Natural killer cell (primary cell): Measurements from ENCODE around the gene PTOV1. TPM values are rescaled to one million over a fixed set of nuclear protein-coding genes. Genes with fewer than 3 reads are reported as not detected.
A peak's percentile ranks its signal among the peaks of the same experiment; 100 is the strongest.

Experiments
- ATAC-seq, 3 donors: fragments of 150-1000 bp in 2 of 3; fragments of 200-7000 bp in 1 of 3; cut with Tn5 transposase; 1 replicate in 1 of 3; 2 replicates in 2 of 3; pipeline ENCODE4 v1.10.0; 2021; ENCODE audit warnings: mild to moderate bottlenecking in 2 of 3, moderate library complexity in 2 of 3
- DNase-seq, 2 donors: peaks; one replicate each; pipeline versions ENCODE4 v3.0.0 to v3.0.0-alpha.2; 2013 to 2021; ENCODE audit warnings: mixed read lengths in 1 of 2
- H3K27ac ChIP-seq: one replicate; pipeline ENCODE4 v1.5.1; 2013; ENCODE audit warnings: mild to moderate bottlenecking, low read length
- H3K27me3 ChIP-seq: one replicate; pipeline ENCODE4 v1.6.1; 2013; ENCODE audit warnings: low read length; ENCODE audit not compliant: control insufficient read depth, insufficient read depth
- H3K36me3 ChIP-seq: one replicate; pipeline ENCODE4 v1.6.1; 2013; ENCODE audit warnings: low read length; ENCODE audit not compliant: control insufficient read depth, insufficient read depth
- H3K4me1 ChIP-seq: one replicate; pipeline ENCODE4 v1.6.1; 2013; ENCODE audit warnings: low read length; ENCODE audit not compliant: control insufficient read depth, insufficient read depth
- H3K4me3 ChIP-seq: one replicate; pipeline ENCODE4 v1.5.1; 2013; ENCODE audit warnings: low read length
- H3K9me3 ChIP-seq: one replicate; pipeline ENCODE4 v1.6.1; 2013; ENCODE audit warnings: low read length; ENCODE audit not compliant: control insufficient read depth, insufficient read depth
- H3K27ac Mint-ChIP-seq, 2 donors: one replicate each; pipeline ENCODE4 v1.8.0; 2022; ENCODE audit warnings: mild to moderate bottlenecking in 2 of 2, mixed read lengths in 2 of 2, moderate library complexity in 1 of 2
- H3K27me3 Mint-ChIP-seq, 2 donors: one replicate each; pipeline ENCODE4 v1.8.0; 2022; ENCODE audit warnings: low read depth in 2 of 2, mixed read lengths in 2 of 2
- H3K36me3 Mint-ChIP-seq: one replicate; pipeline ENCODE4 v1.8.0; 2022; ENCODE audit warnings: mixed read lengths
- H3K4me1 Mint-ChIP-seq, 2 donors: one replicate each; pipeline ENCODE4 v1.8.0; 2022; ENCODE audit warnings: mixed read lengths in 2 of 2
- H3K4me3 Mint-ChIP-seq: one replicate; pipeline ENCODE4 v1.8.0; 2022; ENCODE audit warnings: mild to moderate bottlenecking, moderate library complexity, mixed read lengths
- H3K9me3 Mint-ChIP-seq, 2 donors: one replicate each; pipeline ENCODE4 v1.8.0; 2022; ENCODE audit warnings: mixed read lengths in 2 of 2
- CTCF ChIP-seq: fragments of 200-600 bp; IDR thresholded peaks from one replicate; pipeline ENCODE4 v1.8.0; 2022; ENCODE audit warnings: antibody characterized with exemption
- WGBS: methylation state at CpG from one replicate; pipeline ENCODE4 v1.1.7; 2013; ENCODE audit warnings: missing lambda C conversion rate; ENCODE audit not compliant: insufficient coverage; 5-methylcytosine and 5-hydroxymethylcytosine counted together
- intact Hi-C: fragments of 100-400 bp; cut with micrococcal nuclease; formaldehyde crosslinking; loops from one replicate; pipeline ENCODE4 v1.14.2; 2022
- total RNA-seq, 4 donors: library from RNA; stranded (reverse); fragments of 120-200 nt in 1 of 4; gene quantifications; one replicate each; pipeline versions ENCODE4 v1.2.3 to v1.2.4, GENCODE V29; 2013 to 2022

The PTOV1 gene
- total RNA-seq, 3 donors from 2014 or later (not counting 1 experiment from before 2014, with no cell fraction given) = 116 to 132 (median 128) TPM

DNA sequence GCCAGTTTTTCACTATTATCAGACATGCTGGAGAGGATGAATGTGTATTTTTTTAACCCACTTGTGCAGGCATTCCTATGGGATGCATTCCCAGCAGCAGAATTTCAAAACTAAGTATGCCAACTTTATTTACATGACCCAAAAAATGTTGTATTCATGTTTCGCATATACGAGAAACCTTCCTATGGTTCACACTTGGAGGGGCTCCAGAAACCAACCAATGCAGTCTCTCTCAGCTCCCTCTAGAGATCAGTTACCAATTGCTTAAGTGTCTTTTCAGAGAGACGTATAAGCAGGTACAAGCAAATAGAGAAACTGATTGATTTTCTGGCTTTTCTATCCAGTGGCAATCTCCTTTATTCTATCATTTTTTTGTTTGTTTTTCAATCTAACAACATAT is 5.5 kb upstream of the PTOV1 start:
- H3K27me3 Mint-ChIP-seq = no peaks in the 10 kb centered on the region
- Histone ChIP-seq H3K36me3 (peaks cover 2% of the 10 kb centered on the region), H3K27me3 (no peaks in the 10 kb centered on the region), H3K9me3 (no peaks in the 10 kb centered on the region), H3K4me1 (peaks cover 23% of the 10 kb centered on the region), H3K4me3 (no peak overlapping the region), H3K27ac (no peak overlapping the region)
- DNase-seq (no peak), ATAC-seq (no peak)
- intact Hi-C loops = no loop called here
- no peaks in the 10 kb centered on the region for H3K9me3 Mint-ChIP-seq
- TF ChIP-seq CTCF = no peak
- H3K27ac Mint-ChIP-seq = no peak overlapping the region
- 89% methylated on average over 3 of the region's 3 CpGs for WGBS
- H3K36me3 Mint-ChIP-seq = no peaks in the 10 kb centered on the region
- no peak overlapping the region for H3K4me3 Mint-ChIP-seq
- peaks cover 20% of the 10 kb centered on the region in 2 donors for H3K4me1 Mint-ChIP-seq

- intact Hi-C loops = no loop called here
- Mint-ChIP-seq H3K27ac (no peak overlapping the region), H3K36me3 (no peaks in the 10 kb centered on the region)
Measured at GRCh38 chr19:49846408-49846807, 4.6 kb upstream of the PTOV1 start.

GRCh38 chr19:49847731-49848696 is 2.9 kb upstream of the PTOV1 start:
- DNase-seq (peak in 1 of 2 donors; percentile 63), ATAC-seq (peak in 1 of 3 donors; percentile 22)
- peaks cover 36% of the 10 kb centered on the region for H3K4me1 ChIP-seq
- no peaks in the 10 kb centered on the region for H3K9me3 ChIP-seq
- Mint-ChIP-seq H3K9me3 (no peaks in the 10 kb centered on the region), H3K4me1 (peaks cover 30 to 33% of the 10 kb centered on the region in 2 donors), H3K36me3 (no peaks in the 10 kb centered on the region), H3K27ac (peak overlapping the region; percentile 33 to 52), H3K27me3 (no peaks in the 10 kb centered on the region), H3K4me3 (peak overlapping the region; percentile 50)
- no peaks in the 10 kb centered on the region for H3K27me3 ChIP-seq
- WGBS = 68% methylated on average over 10 of the region's 10 CpGs
- no peak for TF ChIP-seq CTCF
- H3K4me3 ChIP-seq = no peak overlapping the region
- no peaks in the 10 kb centered on the region for H3K36me3 ChIP-seq
- no peak overlapping the region for H3K27ac ChIP-seq
- intact Hi-C loops = no loop called here

More at GRCh38 chr19:49846408-49846807, 4.6 kb upstream of the PTOV1 start:
- no peaks in the 10 kb centered on the region for H3K27me3 ChIP-seq
- no peak overlapping the region for H3K27ac ChIP-seq
- H3K9me3 Mint-ChIP-seq = no peaks in the 10 kb centered on the region
- H3K4me1 ChIP-seq = peaks cover 23% of the 10 kb centered on the region
- TF ChIP-seq CTCF = no peak
- no peak overlapping the region for H3K4me3 ChIP-seq
- 86% methylated on average over 4 of the region's 5 CpGs for WGBS
- no peaks in the 10 kb centered on the region for H3K9me3 ChIP-seq
- H3K4me1 Mint-ChIP-seq = peaks cover 21 to 22% of the 10 kb centered on the region in 2 donors
- no peak for ATAC-seq
- H3K27me3 Mint-ChIP-seq = no peaks in the 10 kb centered on the region
- no peak overlapping the region for H3K4me3 Mint-ChIP-seq
- DNase-seq = no peak
- H3K36me3 ChIP-seq = no peaks in the 10 kb centered on the region
